ENCODE measurements around the gene ELF2.

DNA sequence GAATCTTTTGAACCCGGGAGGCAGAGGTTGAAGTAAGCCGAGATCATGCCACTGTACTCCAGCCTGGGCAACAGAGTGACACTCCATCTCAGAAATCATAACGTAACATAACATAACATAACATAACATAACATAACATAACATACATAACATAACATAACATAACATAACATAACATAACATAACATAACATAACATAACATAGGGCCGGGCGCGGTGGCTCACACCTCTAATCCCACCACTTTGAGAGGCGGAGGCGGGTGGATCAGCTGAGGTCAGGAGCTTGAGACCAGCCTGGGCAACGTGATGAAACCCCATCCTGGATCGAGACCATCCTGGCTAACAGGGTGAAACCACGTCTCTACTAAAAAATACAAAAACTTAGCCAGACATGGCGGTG, 84.7 kb downstream of the ELF2 start:
- TF ChIP-seq, protein P1, sequence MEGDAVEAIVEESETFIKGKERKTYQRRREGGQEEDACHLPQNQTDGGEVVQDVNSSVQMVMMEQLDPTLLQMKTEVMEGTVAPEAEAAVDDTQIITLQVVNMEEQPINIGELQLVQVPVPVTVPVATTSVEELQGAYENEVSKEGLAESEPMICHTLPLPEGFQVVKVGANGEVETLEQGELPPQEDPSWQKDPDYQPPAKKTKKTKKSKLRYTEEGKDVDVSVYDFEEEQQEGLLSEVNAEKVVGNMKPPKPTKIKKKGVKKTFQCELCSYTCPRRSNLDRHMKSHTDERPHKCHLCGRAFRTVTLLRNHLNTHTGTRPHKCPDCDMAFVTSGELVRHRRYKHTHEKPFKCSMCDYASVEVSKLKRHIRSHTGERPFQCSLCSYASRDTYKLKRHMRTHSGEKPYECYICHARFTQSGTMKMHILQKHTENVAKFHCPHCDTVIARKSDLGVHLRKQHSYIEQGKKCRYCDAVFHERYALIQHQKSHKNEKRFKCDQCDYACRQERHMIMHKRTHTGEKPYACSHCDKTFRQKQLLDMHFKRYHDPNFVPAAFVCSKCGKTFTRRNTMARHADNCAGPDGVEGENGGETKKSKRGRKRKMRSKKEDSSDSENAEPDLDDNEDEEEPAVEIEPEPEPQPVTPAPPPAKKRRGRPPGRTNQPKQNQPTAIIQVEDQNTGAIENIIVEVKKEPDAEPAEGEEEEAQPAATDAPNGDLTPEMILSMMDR (IDR thresholded peaks at IDR 0.05; ENCODE audit: poor library complexity), result no peak
- TF ChIP-seq EZH2phosphoT487 (IDR thresholded peaks at IDR 0.05; ENCODE audit: low read depth, severe bottlenecking, unreplicated experiment), result no peak

All from hepatocyte (in vitro differentiated cells).